Smooth muscle cell (in vitro differentiated cells): Measurements from ENCODE around the gene KRT14. TPM values are rescaled to one million over a fixed set of nuclear protein-coding genes. Genes with fewer than 3 reads are reported as not detected.
"Not testable (repeated sequence)": the region's sequence is repeated elsewhere in the genome, so short reads cannot be mapped to it uniquely, and the experiment has no call there.

Source experiments
- DNase-seq: peaks from one replicate; lab custom pipeline; 2025; ENCODE audit not compliant: unreplicated experiment; lab: John Stamatoyannopoulos, UW
- H2AFZ ChIP-seq: fragments of 200-600 bp; sonication (generic); 2 replicates; pipeline ENCODE4 v1.6.0; 2016; ENCODE audit warnings: antibody characterized with exemption, low read depth, mild to moderate bottlenecking
- H3F3A ChIP-seq: fragments of 200-600 bp; sonication (generic); 2 replicates; pipeline ENCODE4 v1.6.0; 2017; ENCODE audit warnings: antibody characterized with exemption, low read depth
- H3K27ac ChIP-seq: fragments of 200-600 bp; sonication (generic); 2 replicates; pipeline ENCODE4 v1.5.1; 2016; ENCODE audit warnings: low read depth, mild to moderate bottlenecking
- H3K27me3 ChIP-seq: fragments of 200-600 bp; sonication (generic); 2 replicates; pipeline ENCODE4 v1.6.1; 2016; ENCODE audit warnings: low read depth, mild to moderate bottlenecking
- H3K36me3 ChIP-seq: fragments of 200-600 bp; sonication (generic); 2 replicates; pipeline ENCODE4 v1.5.1; 2016; ENCODE audit warnings: low read depth
- H3K4me1 ChIP-seq: fragments of 200-600 bp; sonication (generic); 2 replicates; pipeline ENCODE4 v1.5.1; 2016; ENCODE audit warnings: low read depth
- H3K4me2 ChIP-seq: fragments of 200-600 bp; sonication (generic); 2 replicates; pipeline ENCODE4 v1.6.0; 2016; ENCODE audit warnings: mild to moderate bottlenecking
- H3K4me3 ChIP-seq: fragments of 200-600 bp; sonication (generic); 2 replicates; pipeline ENCODE4 v1.5.1; 2016; ENCODE audit warnings: mild to moderate bottlenecking
- H3K79me2 ChIP-seq: fragments of 200-600 bp; sonication (generic); 2 replicates; pipeline ENCODE4 v1.6.0; 2016; ENCODE audit warnings: low read depth, mild to moderate bottlenecking
- H3K9ac ChIP-seq: fragments of 200-600 bp; sonication (generic); 2 replicates; pipeline ENCODE4 v1.6.0; 2016; ENCODE audit warnings: low read depth
- H3K9me3 ChIP-seq: fragments of 200-600 bp; sonication (generic); replicated peaks from 2 replicates; pipeline ENCODE4 v1.5.1; 2016; ENCODE audit warnings: low read depth
- H4K20me1 ChIP-seq: fragments of 200-600 bp; sonication (generic); 2 replicates; pipeline ENCODE4 v1.6.0; 2016; ENCODE audit warnings: low read depth
- CTCF ChIP-seq: fragments of 200-600 bp; sonication (generic); IDR thresholded peaks from 2 replicates; pipeline ENCODE4 v1.5.1; 2017; ENCODE audit warnings: borderline replicate concordance, mild to moderate bottlenecking, antibody characterized with exemption; ENCODE audit not compliant: insufficient read depth, poor library complexity, severe bottlenecking
- WGBS: methylation state at CpG from one replicate; pipeline ENCODE4 v1.1.7; 2016; ENCODE audit warnings: low lambda C conversion rate; 5-methylcytosine and 5-hydroxymethylcytosine counted together
- polyA plus RNA-seq: library from polyadenylated mRNA; unstranded; fragments of >200 nt; fragmentation: Nextera tagmentation; extraction: Ambion mirVana; gene quantifications from 2 replicates; pipeline ENCODE4 v1.2.1, GENCODE V29; 2016
- total RNA-seq: library from RNA; depleted of rRNA; stranded (reverse); fragments of >200 nt; gene quantifications from 2 replicates; pipeline ENCODE4 v1.2.3, GENCODE V29; 2014

The KRT14 gene
- total and polyA plus RNA-seq, 2 experiments from 2014 or later = 193 to 348 TPM

GRCh38 chr17:41545829-41546410 is 40.8 kb downstream of the KRT14 start:
- Histone ChIP-seq H3F3A (peaks cover 28% of the 10 kb centered on the region), H3K9me3 (no peaks in the 10 kb centered on the region), H3K27ac (no peak overlapping the region), H3K9ac (no peak overlapping the region), H3K4me1 (peaks cover 20% of the 10 kb centered on the region), H3K4me2 (no peak overlapping the region), H4K20me1 (no peaks in the 10 kb centered on the region), H2AFZ (no peak overlapping the region), H3K4me3 (no peak overlapping the region), H3K79me2 (no peaks in the 10 kb centered on the region), H3K27me3 (no peaks in the 10 kb centered on the region), H3K36me3 (no peaks in the 10 kb centered on the region)
- no peak for DNase-seq
- no peak for TF ChIP-seq CTCF
- whole genome bisulfite sequencing = 81% methylated on average over 10 of the region's 13 CpGs

GRCh38 chr17:41544935-41545334 is 41.8 kb downstream of the KRT14 start:
- Histone ChIP-seq H4K20me1 (no peaks in the 10 kb centered on the region), H2AFZ (no peak overlapping the region), H3K36me3 (no peaks in the 10 kb centered on the region), H3K9ac (no peak overlapping the region), H3K27me3 (no peaks in the 10 kb centered on the region), H3K4me3 (no peak overlapping the region), H3K27ac (peak overlapping the region; percentile 34), H3K4me1 (peaks cover 20% of the 10 kb centered on the region), H3K9me3 (no peaks in the 10 kb centered on the region), H3K79me2 (no peaks in the 10 kb centered on the region), H3F3A (peaks cover 26% of the 10 kb centered on the region), H3K4me2 (peak overlapping the region; percentile 59)
- no peak for TF ChIP-seq CTCF
- WGBS = 90% methylated on average over 5 of the region's 5 CpGs
- DNase-seq = no peak

GRCh38 chr17:41544491-41544892 is 42.2 kb downstream of the KRT14 start:
- WGBS = 11% methylated on average over 5 of the region's 5 CpGs
- peak overlapping the region; percentile 66 for H2AFZ ChIP-seq

GRCh38 chr17:41542786-41543185 is 43.9 kb downstream of the KRT14 start:
- not testable (repeated sequence) for H2AFZ ChIP-seq, H3K9ac ChIP-seq, H3K27ac ChIP-seq, H3K79me2 ChIP-seq, H3K4me3 ChIP-seq, H3K9me3 ChIP-seq, H4K20me1 ChIP-seq, H3K27me3 ChIP-seq, H3K4me2 ChIP-seq, H3K36me3 ChIP-seq, DNase-seq
- WGBS = 84% methylated on average over 10 of the region's 10 CpGs
- Histone ChIP-seq H3F3A (peaks cover 10% of the 10 kb centered on the region), H3K4me1 (peaks cover 28% of the 10 kb centered on the region)

More at GRCh38 chr17:41544491-41544892, 42.2 kb downstream of the KRT14 start:
- H3K79me2 ChIP-seq = no peaks in the 10 kb centered on the region
- H3K27ac ChIP-seq = peak overlapping the region; percentile 34
- peaks cover 20% of the 10 kb centered on the region for H3K4me1 ChIP-seq
- H3K36me3 ChIP-seq = no peaks in the 10 kb centered on the region
- no peaks in the 10 kb centered on the region for H3K27me3 ChIP-seq
- no peak for DNase-seq
- peak overlapping the region; percentile 59 for H3K4me2 ChIP-seq
- no peaks in the 10 kb centered on the region for H3K9me3 ChIP-seq
- H3K9ac ChIP-seq = no peak overlapping the region
- H4K20me1 ChIP-seq = no peaks in the 10 kb centered on the region
- no peak for TF ChIP-seq CTCF
- H3K4me3 ChIP-seq = no peak overlapping the region
- H3F3A ChIP-seq = peaks cover 22% of the 10 kb centered on the region
